CD4-positive, alpha-beta T cell (primary cell): ENCODE measurements around the gene IGFBP1. TPM values are rescaled to one million over a fixed set of nuclear protein-coding genes. Genes with fewer than 3 reads are reported as not detected.

Experiments used
- ATAC-seq: fragments of 200-7000 bp; cut with Tn5 transposase; one replicate; pipeline ENCODE4 v1.10.0; 2022; ENCODE audit warnings: mild to moderate bottlenecking; ENCODE audit not compliant: poor library complexity
- CTCF ChIA-PET: fragments of 350-600 bp; sonication (Branson Sonifier 250); formaldehyde crosslinking; loops from one replicate; lab custom pipeline; 2021; ENCODE audit warnings: antibody characterized with exemption, inconsistent platforms; lab: Charles Lee
- POLR2A ChIA-PET: fragments of 350-600 bp; sonication (Branson Sonifier 250); formaldehyde crosslinking; loops from one replicate; lab custom pipeline; 2021; ENCODE audit warnings: antibody characterized with exemption, inconsistent platforms; lab: Charles Lee
- DNase-seq, 14 experiments: peaks; one replicate each; pipeline ENCODE4 v3.0.0-alpha.2; 2013 to 2020; ENCODE audit warnings: mixed read lengths in 2 of 14
- H3K27ac ChIP-seq, 2 donors: one replicate each; pipeline versions ENCODE4 v1.5.1 to v1.7.0; 2013; ENCODE audit warnings: low read length in 2 of 2, low read depth in 1 of 2, mild to moderate bottlenecking in 1 of 2
- H3K27me3 ChIP-seq, 2 experiments: 1 replicate in 1 of 2; 2 replicates in 1 of 2; pipeline versions ENCODE4 v1.6.1 to v1.7.0; 2013; ENCODE audit warnings: low read length in 2 of 2, control low read depth in 1 of 2, mild to moderate bottlenecking in 1 of 2, moderate library complexity in 1 of 2; ENCODE audit not compliant: insufficient read depth in 2 of 2, control insufficient read depth in 1 of 2
- H3K36me3 ChIP-seq: one replicate; pipeline ENCODE4 v1.6.1; 2013; ENCODE audit warnings: low read length, control low read depth; ENCODE audit not compliant: insufficient read depth
- H3K4me1 ChIP-seq: one replicate; pipeline ENCODE4 v1.6.1; 2013; ENCODE audit warnings: low read length, control low read depth; ENCODE audit not compliant: insufficient read depth
- H3K4me3 ChIP-seq: one replicate; pipeline ENCODE4 v1.5.1; 2013; ENCODE audit warnings: mild to moderate bottlenecking, low read length, moderate library complexity
- H3K9me3 ChIP-seq, 2 experiments: 1 replicate in 1 of 2; 2 replicates in 1 of 2; pipeline versions ENCODE4 v1.6.1 to v1.7.0; 2013; ENCODE audit warnings: low read length in 2 of 2, mild to moderate bottlenecking in 2 of 2, control low read depth in 1 of 2, moderate library complexity in 1 of 2; ENCODE audit not compliant: control insufficient read depth in 1 of 2, insufficient read depth in 1 of 2
- H3K27ac Mint-ChIP-seq: one replicate; pipeline ENCODE4 v1.8.0; 2020; ENCODE audit warnings: mixed read lengths
- H3K27me3 Mint-ChIP-seq: one replicate; pipeline ENCODE4 v1.8.0; 2021; ENCODE audit warnings: mixed read lengths
- H3K36me3 Mint-ChIP-seq: one replicate; pipeline ENCODE4 v1.8.0; 2021; ENCODE audit warnings: low read depth, mixed read lengths
- H3K4me1 Mint-ChIP-seq: one replicate; pipeline ENCODE4 v1.8.0; 2021; ENCODE audit warnings: low read depth, mixed read lengths
- H3K4me3 Mint-ChIP-seq: one replicate; pipeline ENCODE4 v1.8.0; 2020; ENCODE audit warnings: mild to moderate bottlenecking, mixed read lengths
- H3K9me3 Mint-ChIP-seq: one replicate; pipeline ENCODE4 v1.8.0; 2020; ENCODE audit warnings: mixed read lengths
- intact Hi-C, 2 experiments: fragments of 100-400 bp; cut with DNase I in 1 of 2; cut with micrococcal nuclease in 1 of 2; formaldehyde crosslinking; loops; one replicate each; pipeline versions ENCODE4 v1.15.1 to v1.9.0; 2023 to 2025; cut with DNase I, micrococcal nuclease
- total RNA-seq, 174 experiments: library from RNA in 2 of 174; stranded (reverse) in 2 of 174; gene quantifications; one replicate each; pipeline ENCODE4 v1.2.3 and lab custom pipeline; 2021 to 2026
- TF ChIP-seq, protein P1 (sequence below): fragments of 200-600 bp; IDR thresholded peaks from one replicate; pipeline ENCODE4 v1.8.0; 2022; ENCODE audit warnings: antibody characterized with exemption, mild to moderate bottlenecking

IGFBP1 gene
- total RNA-seq, 2 experiments from 2014 or later, result not detected

- Histone ChIP-seq H3K4me3 (no peak overlapping the region), H3K27me3 (peaks cover 0 to 4% of the 10 kb centered on the region in 2 experiments), H3K4me1 (no peaks in the 10 kb centered on the region), H3K9me3 (peaks cover 12 to 16% of the 10 kb centered on the region in 2 experiments), H3K36me3 (no peaks in the 10 kb centered on the region), H3K27ac (no peak overlapping the region)
- ATAC-seq, result no peak
- H3K4me1 Mint-ChIP-seq, result no peaks in the 10 kb centered on the region
- intact Hi-C loops, result no loop called here
- no peak overlapping the region for H3K27ac Mint-ChIP-seq
- no peaks in the 10 kb centered on the region for H3K36me3 Mint-ChIP-seq
- H3K4me3 Mint-ChIP-seq, result no peak overlapping the region
- ChIA-PET POLR2A (no interaction called here), CTCF (no interaction called here)
- H3K9me3 Mint-ChIP-seq, result peaks cover 4% of the 10 kb centered on the region
- DNase-seq, result no peak
- TF ChIP-seq, protein P1, sequence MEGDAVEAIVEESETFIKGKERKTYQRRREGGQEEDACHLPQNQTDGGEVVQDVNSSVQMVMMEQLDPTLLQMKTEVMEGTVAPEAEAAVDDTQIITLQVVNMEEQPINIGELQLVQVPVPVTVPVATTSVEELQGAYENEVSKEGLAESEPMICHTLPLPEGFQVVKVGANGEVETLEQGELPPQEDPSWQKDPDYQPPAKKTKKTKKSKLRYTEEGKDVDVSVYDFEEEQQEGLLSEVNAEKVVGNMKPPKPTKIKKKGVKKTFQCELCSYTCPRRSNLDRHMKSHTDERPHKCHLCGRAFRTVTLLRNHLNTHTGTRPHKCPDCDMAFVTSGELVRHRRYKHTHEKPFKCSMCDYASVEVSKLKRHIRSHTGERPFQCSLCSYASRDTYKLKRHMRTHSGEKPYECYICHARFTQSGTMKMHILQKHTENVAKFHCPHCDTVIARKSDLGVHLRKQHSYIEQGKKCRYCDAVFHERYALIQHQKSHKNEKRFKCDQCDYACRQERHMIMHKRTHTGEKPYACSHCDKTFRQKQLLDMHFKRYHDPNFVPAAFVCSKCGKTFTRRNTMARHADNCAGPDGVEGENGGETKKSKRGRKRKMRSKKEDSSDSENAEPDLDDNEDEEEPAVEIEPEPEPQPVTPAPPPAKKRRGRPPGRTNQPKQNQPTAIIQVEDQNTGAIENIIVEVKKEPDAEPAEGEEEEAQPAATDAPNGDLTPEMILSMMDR, result no peak
- no peaks in the 10 kb centered on the region for H3K27me3 Mint-ChIP-seq
These were observed 13.7 kb upstream of the IGFBP1 start for GRCh38 chr7:45874408-45875131.

- Mint-ChIP-seq H3K27me3 (no peaks in the 10 kb centered on the region), H3K9me3 (peaks cover 4% of the 10 kb centered on the region), H3K36me3 (no peaks in the 10 kb centered on the region), H3K4me1 (no peaks in the 10 kb centered on the region), H3K27ac (no peak overlapping the region), H3K4me3 (no peak overlapping the region)
- DNase-seq (no peak), ATAC-seq (no peak)
- intact Hi-C loops, result no loop called here
- POLR2A ChIA-PET, result no interaction called here
- TF ChIP-seq, protein P1, result no peak
- H3K27ac ChIP-seq, result no peak overlapping the region
- H3K4me3 ChIP-seq, result no peak overlapping the region
- H3K36me3 ChIP-seq, result no peaks in the 10 kb centered on the region
- H3K27me3 ChIP-seq, result peaks cover 0 to 4% of the 10 kb centered on the region in 2 experiments
- peaks cover 12 to 21% of the 10 kb centered on the region in 2 experiments for H3K9me3 ChIP-seq
- CTCF ChIA-PET, result no interaction called here
- H3K4me1 ChIP-seq, result no peaks in the 10 kb centered on the region
These were observed 11.8 kb upstream of the IGFBP1 start for GRCh38 chr7:45876519-45876918.

DNA sequence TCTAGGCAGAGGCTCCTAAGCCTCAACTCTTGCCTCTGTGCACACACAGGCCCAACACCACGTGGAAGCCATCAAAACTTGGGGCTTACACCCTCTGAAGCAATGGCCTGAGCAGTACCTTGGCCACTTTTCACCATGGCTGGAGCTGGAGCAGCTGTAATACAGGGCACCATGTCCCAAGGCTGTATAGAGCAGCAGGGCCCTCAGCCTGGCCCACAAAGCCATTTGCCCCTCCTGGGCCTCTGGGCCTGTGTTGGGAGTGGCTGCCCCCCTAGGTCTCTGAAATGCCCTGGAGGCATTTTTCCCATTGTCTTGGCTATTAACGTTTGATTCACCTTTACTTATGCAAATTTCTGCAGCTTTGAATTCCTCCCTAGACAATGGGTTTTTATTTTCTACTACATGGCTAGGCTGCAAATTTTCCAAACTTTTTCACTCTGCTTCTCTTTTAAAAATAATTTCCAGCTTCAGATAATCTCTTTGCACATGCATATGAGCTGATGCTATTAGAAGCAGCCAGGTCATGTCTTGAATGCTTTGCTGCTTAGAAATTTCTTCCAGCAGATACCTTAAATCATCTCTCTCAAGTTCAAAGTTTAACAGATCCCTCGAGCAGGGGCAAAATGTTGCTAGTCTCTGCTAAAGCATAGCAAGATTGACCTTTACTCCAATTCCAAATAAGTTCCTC lies 9.7 kb upstream of the IGFBP1 start:
- no peak overlapping the region for H3K27ac Mint-ChIP-seq
- intact Hi-C loops, result no loop called here
- H3K4me1 ChIP-seq, result no peaks in the 10 kb centered on the region
- ChIA-PET POLR2A (no interaction called here), CTCF (no interaction called here)
- H3K36me3 Mint-ChIP-seq, result no peaks in the 10 kb centered on the region
- H3K4me3 Mint-ChIP-seq, result no peak overlapping the region
- H3K36me3 ChIP-seq, result no peaks in the 10 kb centered on the region
- peaks cover 4% of the 10 kb centered on the region for H3K9me3 Mint-ChIP-seq
- no peaks in the 10 kb centered on the region for H3K4me1 Mint-ChIP-seq
- TF ChIP-seq, protein P1, result no peak
- H3K27me3 ChIP-seq, result no peaks in the 10 kb centered on the region
- DNase-seq (no peak), ATAC-seq (no peak)
- peaks cover 12 to 18% of the 10 kb centered on the region in 2 experiments for H3K9me3 ChIP-seq
- H3K27ac ChIP-seq, result no peak overlapping the region
- H3K27me3 Mint-ChIP-seq, result peaks cover 9% of the 10 kb centered on the region
- H3K4me3 ChIP-seq, result no peak overlapping the region
